ENCODE results near the gene TRAP1. TPM values are rescaled to one million over a fixed set of nuclear protein-coding genes. Genes with fewer than 3 reads are reported as not detected.

The TRAP1 gene
- total RNA-seq, 1 experiment from 2014 or later: 416 TPM

DNA sequence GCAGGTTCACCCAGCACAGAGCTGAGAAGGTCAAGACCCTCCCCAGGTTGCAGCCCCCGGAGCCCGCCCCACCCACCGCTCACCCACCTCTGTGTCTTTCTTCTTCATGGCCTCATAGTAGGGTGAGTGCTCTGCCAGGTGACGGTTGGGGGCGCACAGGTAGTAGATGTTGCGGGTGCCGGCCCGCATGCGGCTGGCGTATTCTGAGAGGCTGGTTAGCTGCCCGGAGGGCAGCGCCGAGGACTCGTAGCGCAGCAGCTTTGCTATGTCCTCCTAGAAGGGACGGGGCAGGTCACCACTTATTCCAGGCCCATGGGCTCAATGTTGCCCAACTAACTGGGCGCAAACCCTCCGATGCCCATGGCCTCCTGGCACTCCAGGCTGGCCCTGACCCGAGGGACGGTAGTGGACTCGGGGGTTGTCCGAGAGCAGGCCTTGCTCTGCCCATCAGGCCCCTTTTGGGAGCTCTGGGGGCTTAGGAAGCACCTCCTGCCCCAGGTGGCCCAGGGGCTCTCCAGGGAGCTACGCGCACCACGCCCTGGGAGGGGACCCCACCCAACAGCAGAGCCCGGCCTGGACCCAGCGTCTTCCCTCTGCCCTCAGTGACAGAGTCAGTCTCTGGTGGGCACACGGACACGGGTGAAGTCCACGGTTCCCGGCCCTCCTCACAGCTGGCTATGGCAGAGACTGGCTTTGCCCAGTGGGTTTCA lies 53.0 kb downstream of the TRAP1 start (continued):
- no peak for TF ChIP-seq TCF7L2 (IDR thresholded peaks at IDR 0.05; ENCODE audit: borderline replicate concordance, extremely low read depth, insufficient read depth, insufficient read length)
- no peak for TF ChIP-seq POLR2A (IDR thresholded peaks at IDR 0.05; ENCODE audit: borderline replicate concordance, extremely low read depth, insufficient read depth, insufficient read length)
- no peak for TF ChIP-seq POLR2AphosphoS5 (IDR thresholded peaks at IDR 0.05; ENCODE audit: low read depth, low read length)
- TF ChIP-seq SIN3A (IDR thresholded peaks at IDR 0.05; ENCODE audit: low read depth): no peak
- TF ChIP-seq EGR1 (IDR thresholded peaks at IDR 0.05; ENCODE audit: low read depth): no peak

DNA sequence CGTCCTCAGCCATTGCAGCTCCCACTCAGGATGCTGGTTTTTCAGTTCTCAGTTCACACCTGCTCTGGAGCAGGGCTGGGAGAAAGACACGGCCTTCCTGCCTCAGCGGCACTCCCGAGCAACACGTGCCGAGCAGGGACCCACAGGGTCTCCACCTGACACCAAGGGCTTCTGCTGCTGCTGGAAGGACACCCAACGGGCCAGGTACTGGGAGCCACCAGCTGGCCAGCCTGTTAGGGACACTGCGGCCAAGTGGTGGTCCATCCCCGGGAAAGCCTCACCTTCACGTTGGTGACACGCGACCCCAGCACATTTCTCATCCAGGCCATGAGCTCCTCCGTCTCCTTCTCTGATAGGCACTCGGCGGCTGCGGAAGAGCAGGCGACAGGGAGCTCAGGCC lies 54.7 kb downstream of the TRAP1 start:
- TF ChIP-seq SP1 (IDR thresholded peaks at IDR 0.05; ENCODE audit: low read depth) (no peak), POLR2A (IDR thresholded peaks at IDR 0.05; ENCODE audit: borderline replicate concordance, extremely low read depth, insufficient read depth, insufficient read length) (no peak), ZFX (IDR thresholded peaks at IDR 0.05) (no peak), TCF7L2 (IDR thresholded peaks at IDR 0.05; ENCODE audit: borderline replicate concordance, extremely low read depth, insufficient read depth, insufficient read length) (no peak), JUND (IDR thresholded peaks at IDR 0.05) (no peak)
- TF ChIP-seq, protein P1, sequence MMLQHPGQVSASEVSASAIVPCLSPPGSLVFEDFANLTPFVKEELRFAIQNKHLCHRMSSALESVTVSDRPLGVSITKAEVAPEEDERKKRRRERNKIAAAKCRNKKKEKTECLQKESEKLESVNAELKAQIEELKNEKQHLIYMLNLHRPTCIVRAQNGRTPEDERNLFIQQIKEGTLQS (IDR thresholded peaks at IDR 0.05): no peak
- Histone ChIP-seq H3K4me1 (ENCODE audit: control insufficient read depth in 1 of 2, insufficient read depth in 2 of 2, low read length in 2 of 2) (peaks cover 0 to 6% of the 10 kb centered on the region in 2 experiments; a peak in 1 of 4 replicates), H3K27me3 (ENCODE audit: insufficient read depth, low read length) (no peaks in the 10 kb centered on the region), H3K4me3 (replicated peaks in 1 of 2; ENCODE audit: low read depth in 1 of 2, low read length in 2 of 2) (no peak overlapping the region), H3K9me2 (ENCODE audit: insufficient read depth) (no peaks in the 10 kb centered on the region), H3K27ac (ENCODE audit: low read depth, low read length) (no peak overlapping the region), H4K20me1 (ENCODE audit: insufficient read depth) (no peaks in the 10 kb centered on the region), H3K36me3 (ENCODE audit: control insufficient read depth in 1 of 2, insufficient read depth in 2 of 2, low read length in 2 of 2) (peaks cover 47 to 68% of the 10 kb centered on the region in 2 experiments), H3K9ac (ENCODE audit: low read length) (no peak overlapping the region), H3K9me3 (ENCODE audit: control insufficient read depth in 1 of 2, insufficient read depth in 1 of 2, low read depth in 1 of 2, low read length in 2 of 2) (no peaks in the 10 kb centered on the region), H2AFZ (ENCODE audit: low read depth, low read length, poor library complexity, severe bottlenecking) (no peak overlapping the region), H3K4me2 (ENCODE audit: low read length) (no peak overlapping the region), H3K79me2 (ENCODE audit: insufficient read depth, low read length) (no peaks in the 10 kb centered on the region; the same call in 1 of the 2 replicates)
- ChIA-PET CTCF (interaction anchor here (1.2 kb wide), 1 partner anchor 9 kb away, joined by 4 read pairs; no protein-coding TSS in a partner anchor), POLR2A (no interaction called here), RAD21 (ENCODE audit: low non-redundant PET in 1 of 2, low total read pairs in 2 of 2, uncharacterized antibody in 2 of 2, unreplicated experiment in 2 of 2) (no interaction called here)
- intact Hi-C loops (cut with micrococcal nuclease): no loop called here
- no TSS peak for BruUV-seq (replicated peaks)
- ATAC-seq (no peak), DNase-seq (ENCODE audit: low read depth, low spot score) (no peak)
